ENCODE data around the gene SEC14L5.
A peak's percentile ranks its signal among the peaks of the same experiment; 100 is the strongest.

SEC14L5 gene

DNA sequence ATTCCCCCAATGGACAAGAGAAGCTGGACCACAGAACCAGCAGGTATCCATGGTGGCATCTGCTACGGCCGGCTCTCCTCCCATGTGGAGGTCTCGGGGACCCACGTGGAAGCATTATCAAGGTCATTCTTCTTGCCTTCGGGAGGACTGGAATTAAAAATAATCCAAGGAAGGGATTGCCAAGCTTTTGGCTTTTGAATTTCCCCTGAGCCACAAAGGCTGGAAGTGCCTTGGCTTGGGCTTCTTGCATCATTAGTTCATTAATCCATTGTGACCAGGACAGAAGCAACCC lies 59.5 kb downstream of the SEC14L5 start:
- no peak for DNase-seq

DNA sequence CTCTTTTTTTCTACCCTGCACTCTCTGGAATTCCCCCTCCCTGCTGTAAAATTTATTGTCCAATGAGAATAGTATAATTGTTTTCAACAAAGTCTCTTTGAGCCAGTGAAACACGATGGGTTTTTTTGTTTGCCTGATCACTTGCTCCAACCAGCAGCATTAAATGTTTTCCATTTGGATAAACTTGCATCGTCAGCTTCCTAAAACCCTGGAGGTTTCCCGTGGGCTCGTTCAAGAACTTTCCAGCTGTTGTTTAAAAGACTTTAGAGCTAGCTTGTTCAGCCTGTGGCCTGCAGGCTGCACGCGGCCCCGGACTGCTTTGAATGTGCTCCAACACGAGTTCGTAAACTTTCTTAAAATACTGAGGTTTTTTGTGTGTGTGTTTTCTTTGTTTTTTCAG lies 60.7 kb downstream of the SEC14L5 start:
- no peak for DNase-seq

- DNase-seq: no peak
Measured at GRCh38 chr16:5019775-5020174, 61.6 kb downstream of the SEC14L5 start.

- no peak for DNase-seq
Measured at GRCh38 chr16:5020551-5020950, 62.4 kb downstream of the SEC14L5 start.

DNA sequence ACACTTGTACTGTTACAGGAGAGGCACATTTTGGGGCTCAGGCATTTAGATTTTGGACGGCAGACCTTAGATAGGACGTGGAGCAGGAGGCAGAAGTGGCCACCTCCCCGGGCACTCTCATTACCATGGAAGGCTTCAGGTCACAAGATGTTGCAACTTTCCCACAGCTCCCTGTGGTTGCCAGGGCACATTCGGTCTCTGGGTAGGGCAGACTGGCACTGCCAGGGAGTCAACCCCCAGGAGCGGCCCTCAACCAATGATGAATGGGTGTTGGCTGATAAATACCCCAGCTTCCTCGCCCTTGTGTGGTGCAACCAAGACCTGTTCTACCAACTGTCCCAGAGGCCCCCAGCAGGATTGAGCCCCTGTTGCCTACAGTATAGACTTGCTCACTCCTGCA lies 64.4 kb downstream of the SEC14L5 start:
- no peak for DNase-seq

GRCh38 chr16:5024632-5025031 lies 66.5 kb downstream of the SEC14L5 start:
- DNase-seq: peak; percentile 71

- DNase-seq: peak; percentile 80
Measured at GRCh38 chr16:5025171-5025632, 67.1 kb downstream of the SEC14L5 start.

- DNase-seq: no peak
Measured at GRCh38 chr16:5026664-5027063, 68.5 kb downstream of the SEC14L5 start.

- no peak for DNase-seq
Measured at GRCh38 chr16:5027086-5027485, 69.0 kb downstream of the SEC14L5 start.

GRCh38 chr16:5027575-5028235 lies 69.6 kb downstream of the SEC14L5 start:
- DNase-seq: no peak

- DNase-seq: no peak
Measured at GRCh38 chr16:5028950-5029475, 70.9 kb downstream of the SEC14L5 start.

GRCh38 chr16:5030251-5030870 lies 72.2 kb downstream of the SEC14L5 start:
- DNase-seq: no peak

DNA sequence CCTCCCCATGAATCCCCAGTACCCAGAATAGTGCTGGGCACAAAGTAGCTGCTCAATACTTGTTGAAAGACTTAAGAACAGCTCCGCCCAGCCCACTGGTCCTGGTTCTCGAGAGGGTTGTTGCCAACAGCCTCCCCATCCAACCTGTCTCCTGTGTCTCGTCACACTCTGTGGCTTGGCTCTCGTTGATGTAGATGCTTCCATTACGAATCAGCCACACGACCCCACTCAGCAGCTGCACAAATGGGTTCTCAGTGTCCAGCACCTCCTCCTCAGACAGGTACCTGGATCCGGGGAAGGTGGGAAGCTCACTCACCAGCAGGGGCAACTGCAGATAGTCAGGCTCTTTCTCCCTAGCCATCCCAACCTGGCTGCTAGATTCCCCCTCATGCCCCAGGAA lies 73.5 kb downstream of the SEC14L5 start:
- DNase-seq: no peak

DNA sequence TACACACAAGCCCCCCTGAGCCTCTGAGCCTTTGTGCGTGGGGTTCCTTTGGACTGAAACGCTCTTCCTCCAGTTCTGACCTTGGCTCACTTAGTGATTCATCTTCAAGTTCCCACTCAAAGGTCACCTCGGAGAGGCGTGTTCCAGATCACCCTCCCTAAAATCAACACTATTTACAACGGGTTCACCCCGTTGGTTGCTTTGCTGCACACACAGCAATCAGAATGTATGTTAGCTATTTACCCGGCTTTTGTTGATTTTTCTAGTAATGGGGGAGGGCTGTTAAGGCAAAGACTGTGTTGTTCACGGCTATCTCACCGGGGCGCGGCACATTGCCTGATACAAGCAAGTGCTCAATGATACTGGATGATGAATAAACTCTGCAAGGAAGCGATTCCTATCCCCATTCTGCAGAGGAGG lies 74.6 kb downstream of the SEC14L5 start:
- DNase-seq: no peak

DNA sequence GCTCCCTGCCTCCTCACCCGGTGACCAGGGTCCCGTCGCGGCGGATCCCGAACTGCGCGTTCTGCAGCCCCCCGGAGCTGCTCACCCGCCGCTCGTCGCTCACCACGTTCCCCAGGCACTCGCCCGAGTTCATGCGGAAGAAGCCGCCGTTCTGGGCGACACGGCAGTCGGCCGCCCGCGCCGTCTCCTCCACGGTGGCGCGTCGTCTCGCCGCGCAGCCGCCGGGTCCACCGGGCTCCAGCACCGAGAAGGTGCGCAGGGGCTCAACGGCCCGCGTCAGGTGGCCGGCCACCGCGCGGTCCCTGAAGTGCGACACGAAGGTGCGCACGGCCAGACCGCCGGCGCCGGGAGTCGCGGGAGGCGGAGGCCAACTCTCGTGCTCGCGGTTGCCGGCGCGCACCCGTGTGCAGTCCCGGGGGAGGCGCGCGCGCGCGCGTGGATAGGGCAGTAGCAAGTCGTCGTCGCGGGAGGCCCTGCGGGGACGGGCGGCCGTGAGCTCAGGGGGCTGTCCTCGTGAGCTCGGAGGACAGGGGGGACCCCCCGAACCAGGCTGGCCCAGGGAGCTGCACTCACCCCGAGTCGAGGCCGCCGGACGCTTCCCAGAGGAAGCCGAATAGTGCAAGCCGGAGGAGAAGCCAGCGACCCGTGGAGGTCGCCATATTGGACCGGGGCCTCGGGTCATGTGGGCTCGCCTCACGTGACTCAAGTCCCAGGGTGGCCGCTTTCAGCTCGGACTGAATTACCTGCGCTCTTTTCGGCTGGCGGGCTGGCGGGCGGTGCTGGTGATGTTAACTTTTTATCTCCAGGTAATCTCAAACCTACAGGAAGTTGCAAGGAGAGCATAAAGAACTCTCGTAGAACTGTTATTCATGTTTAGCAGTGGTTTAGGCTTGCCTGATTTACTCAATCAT lies 75.4 kb downstream of the SEC14L5 start, which contains the start of gene NAGPA:
NAGPA (minus strand) TSS at position 680 of the 911 bp plus-strand sequence; CDS start at position 659, 21 bp downstream.
- peak; percentile 92 for DNase-seq

- DNase-seq: no peak
Measured at GRCh38 chr16:5034167-5034523, 76.0 kb downstream of the SEC14L5 start.

- DNase-seq: no peak
Measured at GRCh38 chr16:5035909-5036227, 77.7 kb downstream of the SEC14L5 start.

- peak; percentile 41 for DNase-seq
Measured at GRCh38 chr16:5036228-5037156, 78.4 kb downstream of the SEC14L5 start.

GRCh38 chr16:5040451-5040850 lies 82.3 kb downstream of the SEC14L5 start:
- no peak for DNase-seq

DNA sequence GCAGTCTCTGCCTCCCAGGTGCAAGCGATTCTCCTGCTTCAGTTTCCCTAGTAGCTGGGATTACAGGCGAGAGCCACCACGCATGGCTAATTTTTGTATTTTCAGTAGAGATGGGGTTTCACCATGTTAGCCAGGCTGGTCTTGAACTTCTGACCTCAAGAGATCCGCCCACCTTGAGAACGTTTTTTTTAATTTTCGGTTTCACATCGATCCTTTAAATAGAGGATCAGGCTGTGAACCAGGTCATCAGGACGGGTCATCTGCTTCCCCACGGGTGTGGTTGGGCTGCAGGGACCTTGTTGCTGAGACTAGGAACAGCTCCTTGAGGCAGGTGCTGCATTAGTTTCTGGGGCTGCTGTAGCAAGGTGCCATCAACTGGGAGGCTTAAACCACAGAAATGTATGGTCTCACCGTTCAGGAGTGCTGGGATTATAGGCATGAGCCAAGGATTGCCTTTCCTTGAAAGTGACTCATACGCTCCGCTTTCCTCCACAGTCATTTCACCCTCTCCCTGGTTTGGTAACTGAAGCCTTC lies 83.5 kb downstream of the SEC14L5 start:
- no peak for DNase-seq

- DNase-seq: peak; percentile 25
Measured at GRCh38 chr16:5042574-5043171, 84.5 kb downstream of the SEC14L5 start.

DNA sequence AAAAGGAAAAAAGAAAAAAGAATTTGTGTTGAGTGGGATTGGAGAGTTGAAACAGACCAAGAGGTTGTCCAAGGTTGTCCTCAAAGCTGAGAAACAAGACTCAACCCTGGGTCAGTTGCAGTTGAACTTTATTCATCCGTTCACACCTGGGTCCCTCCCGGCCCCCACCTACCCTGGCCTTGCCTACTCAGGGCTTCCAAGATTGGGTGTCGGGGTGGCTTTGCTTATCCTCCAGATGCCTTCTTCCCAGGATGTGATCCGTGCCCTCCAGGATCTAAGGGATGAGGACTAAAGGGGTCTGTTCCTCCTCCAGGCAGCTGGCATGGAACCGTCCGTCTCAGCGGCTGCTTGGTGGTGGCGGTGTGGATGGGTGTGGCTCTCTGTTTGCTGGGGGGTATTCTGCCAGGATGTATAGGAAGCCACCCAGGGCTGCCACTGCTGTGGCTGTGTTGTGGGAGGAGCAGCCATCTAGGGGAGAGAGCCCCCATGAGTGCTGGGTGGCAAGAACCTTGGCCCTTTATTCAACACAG lies 85.9 kb downstream of the SEC14L5 start:
- DNase-seq: no peak
